COLO668 (cell line): ENCODE measurements around the gene TNFAIP8L1.

Experiments used
- DNase-seq: peaks from one replicate; lab custom pipeline; 2025; ENCODE audit not compliant: unreplicated experiment; lab: John Stamatoyannopoulos, UW

Gene TNFAIP8L1

DNA sequence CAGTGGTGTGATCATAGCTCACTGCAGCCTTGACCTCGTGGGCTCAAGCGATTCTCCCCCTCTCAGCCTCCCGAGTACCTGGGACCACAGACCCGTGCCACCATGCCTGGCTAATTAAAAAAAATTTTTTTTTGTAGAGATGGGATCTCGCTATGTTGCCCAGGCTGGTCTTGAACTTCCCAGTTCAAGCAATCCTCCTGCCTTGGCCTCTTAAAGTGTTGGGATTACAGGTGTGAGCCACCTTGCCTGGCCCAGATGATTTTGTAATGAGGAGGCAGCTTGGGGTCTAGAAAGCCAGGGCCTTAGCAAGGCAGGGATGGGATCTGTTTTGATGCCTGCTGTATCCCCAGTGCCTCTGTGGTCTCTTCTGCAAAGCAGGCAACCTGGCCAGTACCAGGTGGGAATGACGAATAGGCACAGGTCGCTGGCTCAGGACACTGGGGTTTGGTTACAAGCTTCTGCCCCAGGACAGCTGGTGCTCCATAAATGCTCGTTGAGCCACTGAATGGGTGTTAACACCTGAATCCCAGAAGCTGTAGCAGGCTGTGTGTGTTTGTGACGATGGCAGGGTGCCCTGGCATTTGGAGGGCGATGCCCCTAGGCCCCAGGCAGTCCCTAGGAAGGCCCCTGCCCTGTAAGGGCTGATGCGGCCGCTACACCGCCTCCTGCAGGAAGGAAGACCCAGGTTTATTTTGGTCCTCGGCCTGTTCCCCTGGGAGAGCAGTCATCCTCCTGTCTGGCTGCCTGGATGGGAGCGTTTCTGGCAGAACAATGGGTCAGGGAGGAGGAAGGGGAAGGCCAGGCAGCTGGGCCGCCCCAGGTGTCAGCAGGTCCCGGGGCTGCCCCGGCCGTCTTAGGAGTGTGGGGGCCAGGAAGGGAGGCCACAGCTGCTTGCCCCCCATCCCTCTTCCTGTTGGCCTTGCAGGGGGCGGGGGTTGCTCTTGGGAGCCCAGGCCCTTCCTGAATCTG lies 8.6 kb downstream of the TNFAIP8L1 start:
- no peak for DNase-seq

DNA sequence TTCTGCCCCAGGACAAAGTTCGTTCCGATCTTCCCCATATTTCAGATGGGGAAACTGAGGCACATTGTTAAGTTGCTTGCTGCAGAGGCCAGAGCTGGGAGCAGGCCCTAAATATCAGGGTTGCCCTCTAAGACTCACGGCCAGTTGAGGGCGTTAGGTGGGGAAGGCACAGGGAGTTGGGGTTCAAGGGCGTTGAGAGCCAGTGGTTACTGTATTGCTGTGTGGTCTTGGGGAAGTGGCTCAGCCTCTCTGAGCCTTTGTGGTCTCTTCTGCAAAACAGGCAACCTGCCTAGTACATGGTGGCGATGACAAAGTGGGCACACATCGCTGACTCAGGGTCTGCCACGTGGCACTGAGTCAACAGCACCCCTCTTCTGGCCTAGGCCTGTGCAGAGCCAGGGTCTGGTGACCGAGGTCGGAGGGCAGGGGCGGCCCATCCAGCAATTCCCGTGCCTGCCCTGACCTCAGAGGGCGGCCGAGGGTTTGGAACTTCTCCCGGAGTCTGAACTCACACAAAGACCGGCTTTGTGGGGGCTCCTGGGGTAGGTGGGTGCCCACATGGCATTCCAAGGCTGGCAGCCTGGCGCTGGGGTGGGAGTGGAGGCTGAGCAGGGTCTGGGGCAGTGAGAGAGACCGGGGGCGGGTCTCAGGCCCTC lies 10.2 kb downstream of the TNFAIP8L1 start:
- no peak for DNase-seq

DNA sequence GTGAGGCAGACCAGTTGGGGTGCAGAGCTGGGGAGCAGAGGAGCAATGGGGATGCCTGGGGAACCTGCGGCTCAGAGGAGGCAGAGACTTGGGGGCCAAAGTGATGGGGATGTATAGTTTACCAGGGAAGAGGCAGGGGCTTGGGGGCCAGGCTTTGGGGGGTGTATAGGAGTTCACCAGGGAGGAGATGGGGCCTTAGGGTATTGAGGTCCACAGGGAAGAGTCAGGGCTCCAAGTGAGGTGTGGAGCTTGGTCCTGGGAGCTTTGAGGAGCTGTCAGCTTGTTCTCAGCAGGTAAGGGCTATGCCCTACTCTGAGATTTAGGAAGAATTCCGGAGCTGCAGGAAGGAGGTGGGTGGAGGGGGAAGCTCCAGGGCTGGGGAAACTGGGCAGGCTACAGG lies 10.8 kb downstream of the TNFAIP8L1 start:
- DNase-seq = no peak

DNA sequence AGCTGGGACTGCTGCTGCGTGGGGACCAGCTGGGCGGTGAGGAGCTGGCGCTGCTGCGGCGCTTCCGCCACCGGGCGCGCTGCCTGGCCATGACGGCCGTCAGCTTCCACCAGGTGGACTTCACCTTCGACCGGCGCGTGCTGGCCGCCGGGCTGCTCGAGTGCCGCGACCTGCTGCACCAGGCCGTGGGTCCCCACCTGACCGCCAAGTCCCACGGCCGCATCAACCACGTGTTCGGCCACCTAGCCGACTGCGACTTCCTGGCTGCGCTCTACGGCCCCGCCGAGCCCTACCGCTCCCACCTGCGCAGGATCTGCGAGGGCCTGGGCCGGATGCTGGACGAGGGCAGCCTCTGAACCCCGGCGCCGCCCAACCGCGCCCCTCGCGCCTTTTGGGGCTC lies 12.8 kb downstream of the TNFAIP8L1 start:
- no peak for DNase-seq

DNA sequence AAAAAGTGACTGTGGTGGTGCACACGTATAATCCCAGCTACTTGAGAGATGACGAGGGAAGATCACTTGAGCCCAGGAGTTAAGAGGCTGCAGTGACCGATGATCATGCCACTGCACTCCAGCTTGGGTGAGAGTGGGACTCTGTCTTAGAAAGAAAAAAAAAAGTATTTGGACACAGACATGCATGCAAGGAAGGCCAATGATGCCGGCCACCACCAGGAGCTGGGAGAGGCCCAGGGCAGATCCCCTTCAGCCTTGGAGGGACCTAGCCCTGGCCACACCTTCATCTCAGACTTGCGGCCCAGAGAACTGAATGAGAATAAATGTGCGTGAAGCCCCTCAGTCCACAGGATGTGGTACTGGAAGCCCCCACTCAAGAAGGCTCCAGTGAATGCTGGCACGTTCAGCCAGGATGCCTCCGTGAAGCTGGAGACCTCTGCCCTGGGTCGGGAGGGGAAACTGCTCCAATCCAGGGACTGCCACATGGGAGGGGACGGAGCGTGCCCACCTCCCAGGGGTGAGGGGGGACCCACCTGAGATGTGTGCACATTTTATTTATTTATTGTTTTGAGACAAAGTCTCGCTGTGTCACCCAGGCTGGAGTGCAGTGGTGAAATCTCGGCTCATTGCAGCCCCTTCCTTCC lies 14.6 kb downstream of the TNFAIP8L1 start:
- DNase-seq = no peak

DNA sequence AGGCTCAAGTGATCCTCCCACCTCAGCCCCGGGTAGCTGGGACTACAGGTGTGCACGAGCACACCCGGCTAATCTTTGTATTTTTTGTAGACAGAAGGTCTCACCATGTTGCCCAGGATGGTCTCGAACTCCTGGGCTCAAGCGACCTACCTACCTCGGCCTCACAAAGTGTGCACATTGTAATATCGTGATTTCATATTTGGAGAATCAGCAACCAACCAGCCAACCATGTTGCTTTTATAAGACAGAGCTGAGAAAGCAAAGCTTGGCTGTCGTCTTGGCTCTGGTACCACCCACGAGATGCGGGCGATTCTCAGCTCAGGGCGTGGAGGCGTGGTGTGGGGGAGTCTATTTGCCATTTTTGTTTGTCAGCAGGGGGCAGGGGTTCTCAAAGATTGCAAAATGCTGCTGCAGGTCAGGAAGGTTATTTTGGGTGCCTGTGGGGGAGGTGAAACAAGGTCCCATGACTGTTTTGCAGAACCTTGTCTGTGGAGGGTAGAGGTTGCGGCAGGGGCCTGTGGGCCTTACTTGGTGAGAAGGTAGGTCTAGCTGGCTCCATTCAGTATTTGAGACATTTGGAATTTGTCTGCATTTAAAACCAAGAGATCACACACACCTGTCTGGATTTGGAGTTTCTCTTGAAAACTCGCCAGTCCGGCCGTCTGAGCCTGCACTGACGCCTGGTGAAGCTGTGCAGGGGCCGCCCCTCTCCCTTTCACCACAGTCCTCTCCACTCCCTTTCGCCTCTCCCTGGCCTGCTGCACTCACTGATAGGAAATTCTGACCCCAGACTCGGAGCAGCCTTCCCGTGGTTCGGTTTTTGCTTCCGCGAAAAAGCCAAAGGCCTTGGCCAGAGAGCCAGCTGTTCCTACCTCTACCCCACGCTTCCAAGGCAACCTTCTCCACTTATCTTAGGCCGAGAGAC lies 15.4 kb downstream of the TNFAIP8L1 start:
- no peak for DNase-seq

DNA sequence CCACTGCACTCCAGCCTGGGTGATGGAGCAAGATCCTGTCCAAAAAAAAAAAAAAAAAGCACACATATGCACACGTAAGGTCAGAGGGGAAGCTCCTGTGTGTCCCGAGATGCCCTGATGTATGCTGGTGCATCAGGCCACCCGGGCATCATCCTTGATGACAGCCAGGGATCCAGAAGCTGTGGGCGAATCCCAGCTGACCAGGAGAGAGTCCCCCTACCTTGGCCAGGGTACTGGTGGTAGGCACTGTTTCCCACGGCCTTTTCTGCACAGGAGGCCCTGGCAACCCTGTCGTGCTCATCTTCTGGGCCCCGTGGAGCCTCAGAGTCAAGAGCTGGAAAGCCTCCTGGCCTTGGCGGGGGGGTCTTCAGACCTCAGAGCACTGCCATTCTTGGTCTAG lies 16.8 kb downstream of the TNFAIP8L1 start:
- DNase-seq = no peak

DNA sequence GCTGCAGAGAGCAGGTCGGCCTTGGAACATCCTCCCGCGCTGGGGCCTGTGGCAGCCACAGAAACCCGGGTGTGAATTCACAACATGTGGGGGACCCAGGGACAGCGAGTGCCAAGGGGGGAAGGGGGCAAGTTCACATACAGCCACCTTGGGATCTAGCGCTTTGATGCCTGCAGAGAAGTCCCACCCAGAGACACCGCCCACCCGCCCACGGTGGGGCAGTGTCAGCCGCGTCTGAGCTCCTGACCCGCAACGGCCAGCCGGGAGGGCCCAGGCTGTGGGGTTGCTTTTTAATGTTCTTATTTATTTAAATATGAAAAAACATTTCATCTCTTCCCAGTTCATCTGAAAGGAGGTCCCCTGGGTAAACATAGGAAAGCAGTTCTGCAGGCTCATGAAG lies 17.9 kb downstream of the TNFAIP8L1 start:
- no peak for DNase-seq

DNA sequence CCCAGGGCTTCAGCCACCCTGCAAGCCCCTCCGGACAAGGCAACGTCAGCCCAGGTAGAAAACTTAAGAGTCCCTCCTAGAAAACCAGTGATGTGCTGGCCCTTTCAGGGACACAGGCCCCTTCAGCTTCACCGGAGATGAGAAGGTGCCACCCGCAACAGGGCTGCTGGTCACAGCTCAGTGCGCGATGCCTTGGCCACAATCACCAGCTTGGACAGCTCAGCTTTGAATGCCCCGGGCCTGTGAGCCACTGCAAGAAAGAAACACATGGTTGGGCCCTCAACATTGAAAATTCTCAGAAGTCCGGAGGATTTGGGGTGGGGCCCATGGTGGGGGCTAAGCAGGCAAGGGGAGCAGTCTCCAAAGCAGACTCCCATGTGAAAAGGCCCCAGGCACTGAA lies 18.5 kb downstream of the TNFAIP8L1 start:
- no peak for DNase-seq

DNA sequence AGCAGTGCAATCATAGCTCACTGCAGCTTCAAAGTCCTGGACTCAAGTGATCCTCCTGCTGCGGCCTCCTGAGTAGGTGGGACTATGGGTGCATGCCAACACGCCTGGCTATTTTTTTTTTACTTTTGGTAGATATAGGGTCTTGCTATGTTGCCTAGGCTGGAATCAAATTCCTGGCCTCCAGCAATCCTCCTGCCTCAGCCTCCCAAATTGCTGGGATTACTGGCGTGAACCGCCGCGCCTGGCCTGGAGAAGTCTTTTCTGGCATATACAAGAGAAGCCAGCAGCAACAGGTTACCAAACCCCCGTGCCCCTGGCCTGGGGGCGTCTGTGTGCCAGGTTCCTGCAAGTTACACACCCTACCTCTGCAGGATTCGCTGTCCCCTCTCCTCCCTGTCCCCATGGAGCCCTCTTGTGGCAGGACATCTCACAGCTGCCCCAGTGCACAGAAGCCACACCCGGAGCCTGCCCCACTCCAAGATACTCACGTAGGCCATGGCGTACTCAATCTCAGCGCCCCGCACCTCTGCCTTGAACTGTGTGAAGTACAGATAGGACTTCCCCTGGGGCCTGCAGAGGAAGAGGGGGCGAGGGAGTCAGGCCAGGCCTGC lies 21.0 kb downstream of the TNFAIP8L1 start:
- no peak for DNase-seq

DNA sequence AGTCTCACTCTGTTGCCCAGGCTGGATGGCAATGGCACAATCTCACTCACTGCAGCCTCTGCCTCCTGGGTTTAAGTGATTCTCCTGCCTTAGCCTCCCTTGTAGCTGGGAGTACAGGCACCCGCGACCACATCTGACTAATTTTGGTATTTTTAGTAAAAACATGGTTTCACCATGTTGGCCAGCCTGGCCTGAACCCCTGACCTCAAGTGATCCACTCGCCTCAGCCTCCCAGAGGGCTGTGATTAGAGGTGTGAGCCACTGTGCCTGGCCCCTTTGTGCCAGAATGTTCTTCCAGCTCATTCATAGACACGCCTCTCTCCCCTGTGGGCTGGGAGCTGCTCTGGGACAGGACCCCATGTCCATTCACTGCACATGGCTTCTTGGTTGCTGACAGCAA lies 21.7 kb downstream of the TNFAIP8L1 start:
- DNase-seq = no peak

DNA sequence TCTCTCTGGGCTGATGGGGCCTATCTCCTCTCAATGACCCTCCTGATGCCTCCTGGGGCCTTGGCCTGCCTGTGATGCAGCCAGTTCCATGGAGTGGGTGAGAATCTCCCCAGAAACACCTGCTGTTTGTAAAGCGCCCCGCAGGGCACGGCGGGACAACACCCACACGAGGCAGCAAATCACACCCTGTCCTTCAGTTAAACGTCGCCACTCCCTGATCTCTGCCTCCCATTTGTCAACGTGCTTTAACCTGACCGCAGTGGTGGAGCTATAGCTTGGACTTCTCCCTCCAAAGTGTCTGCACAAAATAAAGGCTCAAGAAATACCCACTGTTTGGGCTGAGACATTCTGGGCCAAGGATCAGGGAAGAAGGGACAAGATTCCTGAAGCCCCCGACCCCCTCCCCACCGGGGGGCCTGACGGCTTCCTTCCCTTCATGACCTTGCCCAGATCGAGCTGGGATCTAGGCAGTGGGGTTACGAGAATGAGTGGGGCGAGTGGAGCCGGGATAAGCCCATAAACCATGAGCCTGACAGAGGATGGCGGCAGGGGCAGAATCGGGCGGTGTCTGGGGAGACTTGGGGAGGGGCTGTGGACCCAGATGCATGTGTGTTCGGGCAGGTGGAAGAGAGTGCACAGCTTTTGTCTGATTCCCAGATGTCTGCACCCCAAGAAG lies 22.8 kb downstream of the TNFAIP8L1 start:
- DNase-seq = no peak

DNA sequence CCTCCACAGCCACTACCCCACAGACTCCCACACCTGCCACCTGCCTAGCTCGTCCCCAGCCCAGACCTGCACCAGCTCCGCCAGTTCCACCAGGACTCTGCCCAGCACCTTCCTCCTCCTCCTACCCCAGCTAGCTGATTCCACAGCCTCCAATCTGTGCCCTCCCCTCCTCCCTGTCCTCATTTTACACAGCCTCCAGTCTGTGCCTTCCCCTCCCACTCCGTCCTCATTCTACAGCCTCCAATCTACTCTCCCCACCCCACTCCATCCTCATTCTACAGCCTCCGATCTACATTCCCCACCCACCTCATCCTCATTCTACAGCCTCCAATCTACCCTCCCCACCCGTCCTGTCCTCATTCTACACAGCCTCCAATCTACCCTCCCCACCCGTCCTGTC lies 23.5 kb downstream of the TNFAIP8L1 start:
- no peak for DNase-seq

DNA sequence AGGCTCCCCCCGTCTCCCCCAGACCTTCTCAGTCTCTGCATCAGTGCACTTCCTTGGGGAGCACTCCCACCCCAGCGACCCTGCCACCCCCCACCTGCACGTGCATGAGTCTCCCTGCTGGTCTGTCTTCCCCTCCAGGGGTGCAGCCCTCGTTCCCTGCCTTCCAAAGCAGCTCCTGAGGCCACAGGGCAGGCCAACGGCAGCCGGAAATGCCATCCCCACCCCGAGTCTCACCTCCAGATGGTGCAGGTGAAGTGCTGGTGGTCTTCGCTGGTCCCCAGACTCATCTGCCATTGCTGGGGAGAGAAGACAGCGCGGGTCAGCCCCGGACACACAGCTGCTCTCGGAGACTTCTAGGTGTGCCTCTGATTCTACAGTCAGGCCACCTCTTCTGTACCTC lies 25.3 kb downstream of the TNFAIP8L1 start:
- DNase-seq = no peak

DNA sequence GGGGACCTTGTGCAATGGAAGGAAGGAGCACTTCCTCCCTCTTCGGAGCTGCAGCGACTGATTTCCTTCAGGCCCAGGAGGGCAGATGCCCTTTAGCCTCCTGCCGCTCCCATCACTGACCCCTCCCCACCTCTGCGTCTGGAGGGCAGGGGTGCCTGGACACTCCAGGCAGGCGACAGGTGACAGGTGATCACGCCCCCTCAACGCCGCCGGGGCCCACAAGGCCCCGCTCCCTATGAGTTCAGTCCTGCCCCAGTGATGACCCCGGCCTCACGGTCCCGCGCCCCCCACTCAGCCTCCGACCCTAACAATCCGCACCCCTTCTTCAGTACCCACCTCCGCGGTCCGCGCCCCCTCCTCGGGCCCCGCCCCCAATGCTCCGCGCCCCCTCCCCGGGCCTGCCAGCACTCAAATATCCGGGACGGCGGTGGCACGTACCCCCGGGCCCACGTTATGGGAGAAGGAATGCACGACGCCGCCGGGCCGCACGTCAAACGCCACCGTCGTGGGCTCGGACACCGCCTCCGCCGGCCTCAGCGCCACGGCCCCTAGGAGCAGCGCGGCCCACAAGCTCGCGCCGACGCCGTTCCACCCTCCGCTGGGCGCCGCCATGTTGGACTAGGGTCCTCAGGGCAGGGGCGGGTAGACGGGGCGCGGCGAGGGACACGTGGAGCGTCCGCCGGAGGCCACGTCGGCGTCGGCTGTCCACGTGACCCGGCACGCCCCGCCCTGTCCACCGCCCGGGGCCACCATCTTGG lies 30.6 kb downstream of the TNFAIP8L1 start, which contains the start of gene MYDGF:
MYDGF (minus strand) TSS at position 620 of the 758 bp plus-strand sequence; CDS start at position 612, 8 bp downstream.
- DNase-seq = peak; percentile 93

DNA sequence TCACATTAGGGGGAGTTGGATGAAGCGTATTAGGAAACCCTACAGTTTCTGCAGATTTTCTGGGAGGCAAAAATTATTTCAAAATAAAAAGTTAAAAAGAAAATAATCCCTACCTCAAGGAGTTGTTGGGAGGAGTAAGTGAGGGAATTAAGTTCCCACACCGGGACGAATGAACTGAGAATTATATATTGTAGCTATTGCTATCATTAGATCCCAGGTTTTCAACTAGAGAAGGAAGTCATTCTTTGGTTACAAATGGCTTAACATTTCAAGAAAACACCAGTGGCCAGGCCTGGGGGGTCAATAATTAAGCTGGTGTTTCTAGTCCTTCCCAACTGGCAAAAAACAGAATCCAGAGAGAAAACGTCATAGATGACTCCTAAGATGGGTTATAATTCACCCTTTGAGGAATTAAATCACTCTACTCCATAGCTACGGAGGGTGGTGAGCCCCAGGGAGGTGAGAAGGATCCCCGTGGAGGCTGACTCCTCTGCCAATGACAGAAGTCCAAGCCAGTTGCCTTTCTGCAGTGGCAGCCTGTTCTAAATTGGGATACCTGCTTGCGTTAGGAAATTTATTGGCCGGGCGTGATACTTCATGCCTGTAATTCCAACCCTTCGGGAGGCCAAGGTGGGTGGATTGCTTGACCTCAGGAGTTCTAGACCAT lies 32.0 kb downstream of the TNFAIP8L1 start:
- DNase-seq = no peak

DNA sequence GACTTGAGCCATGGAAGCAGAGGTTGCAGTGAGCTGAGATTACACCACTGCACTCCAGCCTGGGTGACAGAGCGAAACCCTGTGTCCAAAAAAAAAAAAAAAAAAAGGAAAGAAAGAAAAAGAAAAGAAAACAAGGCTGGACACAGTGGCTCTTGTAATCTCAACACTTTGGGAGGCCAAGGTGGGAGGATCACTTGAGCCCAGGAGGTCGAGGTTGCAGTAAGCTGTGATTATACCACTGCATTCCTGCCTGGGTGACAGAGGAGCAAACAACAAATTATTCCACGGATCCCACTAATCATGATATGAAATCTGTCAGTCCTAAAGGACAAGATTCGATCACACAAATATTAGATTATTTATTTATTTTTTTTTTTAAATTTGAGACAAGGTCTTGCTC lies 33.9 kb downstream of the TNFAIP8L1 start:
- no peak for DNase-seq

DNA sequence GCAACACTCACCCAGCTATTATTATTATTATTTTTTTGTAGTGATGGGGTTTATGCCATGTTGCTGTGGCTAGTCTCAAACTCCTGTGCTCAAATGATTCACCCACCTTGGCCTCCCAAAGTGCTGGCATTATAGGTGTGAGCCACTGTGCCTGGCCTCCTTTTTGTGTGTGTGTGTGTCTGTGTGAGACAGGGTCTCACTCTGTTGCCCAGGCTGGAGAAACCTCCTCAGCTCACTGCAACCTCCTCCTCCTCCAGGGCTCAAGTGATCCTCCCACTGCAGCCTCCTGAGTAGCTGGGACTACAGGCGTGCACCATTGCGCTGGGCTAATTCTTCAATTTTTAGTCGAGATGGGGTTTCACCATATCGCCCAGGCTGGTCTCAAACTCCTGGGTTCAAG lies 34.4 kb downstream of the TNFAIP8L1 start:
- no peak for DNase-seq
